SK-N-SH (cell line): ENCODE data around the gene TGFB1I1. TPM values are rescaled to one million over a fixed set of nuclear protein-coding genes. Genes with fewer than 3 reads are reported as not detected.

Experiments used
- CTCF ChIA-PET: fragments of 300-600, 350-600 bp; formaldehyde crosslinking; extraction: SDS; loops from one replicate; lab custom pipeline; 2021; lab: Yijun Ruan, JAX
- POLR2A ChIA-PET: fragments of 350-600 bp; sonication (Branson Sonifier 250); formaldehyde crosslinking; extraction: SDS; loops from one replicate; lab custom pipeline; 2020; ENCODE audit warnings: antibody characterized with exemption, inconsistent platforms; lab: Yijun Ruan, JAX
- DNase-seq: peaks from one replicate; pipeline ENCODE4 v3.0.0; 2012
- H2AFZ ChIP-seq: fragments of 200-600 bp; sonication (generic); 2 replicates; pipeline ENCODE4 v1.8.1; 2016; ENCODE audit warnings: antibody characterized with exemption, mild to moderate bottlenecking, low read depth
- H3F3A ChIP-seq: fragments of 200-600 bp; sonication (generic); replicated peaks from 2 replicates; pipeline ENCODE3; 2016; ENCODE audit warnings: antibody characterized with exemption, mild to moderate bottlenecking; ENCODE audit not compliant: insufficient read depth
- H3K27ac ChIP-seq, 2 experiments: fragments of 200-500 bp in 1 of 2; fragments of 200-600 bp in 1 of 2; sonication (Bioruptor generic) in 1 of 2; sonication (generic), shearing (Covaris generic) in 1 of 2; 2 replicates each; pipeline versions ENCODE4 v1.5.1 to v1.6.1; 2014 to 2016; ENCODE audit warnings: low read depth in 2 of 2, inconsistent platforms in 1 of 2, low read length in 1 of 2, mild to moderate bottlenecking in 1 of 2, mixed read lengths in 1 of 2
- H3K27me3 ChIP-seq: fragments of 200-600 bp; sonication (generic), shearing (Covaris generic); 2 replicates; pipeline ENCODE4 v1.6.1; 2016; ENCODE audit warnings: mixed run types; ENCODE audit not compliant: insufficient read depth
- H3K36me3 ChIP-seq, 2 experiments: fragments of 200-500 bp in 1 of 2; fragments of 200-600 bp in 1 of 2; sonication (Bioruptor generic) in 1 of 2; sonication (generic) in 1 of 2; replicated peaks in 1 of 2; 2 replicates each; pipeline versions ENCODE3 to v1.5.1; 2014 to 2016; ENCODE audit warnings: low read length in 1 of 2, mild to moderate bottlenecking in 1 of 2; ENCODE audit not compliant: insufficient read depth in 2 of 2, control insufficient read depth in 1 of 2
- H3K4me1 ChIP-seq, 2 experiments: fragments of 200-500 bp in 1 of 2; fragments of 200-600 bp in 1 of 2; sonication (Bioruptor generic) in 1 of 2; sonication (generic), shearing (Covaris generic) in 1 of 2; 2 replicates each; pipeline versions ENCODE4 v1.5.1 to v1.6.1; 2014 to 2016; ENCODE audit warnings: low read depth in 1 of 2, low read length in 1 of 2, mixed run types in 1 of 2; ENCODE audit not compliant: insufficient read depth in 2 of 2, control insufficient read depth in 1 of 2
- H3K4me2 ChIP-seq: fragments of 200-600 bp; sonication (generic), shearing (Covaris generic); 2 replicates; pipeline ENCODE4 v1.6.1; 2017; ENCODE audit warnings: mixed run types
- H3K4me3 ChIP-seq, 2 experiments: fragments of 200-500 bp in 1 of 2; fragments of 200-600 bp in 1 of 2; sonication (Bioruptor generic) in 1 of 2; sonication (generic), shearing (Covaris generic) in 1 of 2; 2 replicates each; pipeline versions ENCODE4 v1.5.1 to v1.8.1; 2014 to 2016; ENCODE audit warnings: low read depth in 2 of 2, inconsistent platforms in 1 of 2, low read length in 1 of 2, mild to moderate bottlenecking in 1 of 2, mixed read lengths in 1 of 2, moderate library complexity in 1 of 2
- H3K79me2 ChIP-seq: fragments of 200-600 bp; sonication (generic); 2 replicates; pipeline ENCODE4 v1.8.1; 2017; ENCODE audit warnings: mild to moderate bottlenecking; ENCODE audit not compliant: insufficient read depth
- H3K9ac ChIP-seq: fragments of 200-600 bp; sonication (generic); 2 replicates; pipeline ENCODE4 v1.6.1; 2017; ENCODE audit warnings: mixed run types
- H3K9me2 ChIP-seq: fragments of 200-600 bp; sonication (generic); 2 replicates; pipeline ENCODE4 v1.6.1; 2017; ENCODE audit warnings: mixed run types
- H3K9me3 ChIP-seq: fragments of 200-600 bp; sonication (generic); 2 replicates; pipeline ENCODE4 v1.6.1; 2017; ENCODE audit warnings: mixed run types, mild to moderate bottlenecking, moderate library complexity
- H4K20me1 ChIP-seq: fragments of 200-600 bp; sonication (generic); 2 replicates; pipeline ENCODE4 v1.6.1; 2017; ENCODE audit warnings: mild to moderate bottlenecking, mixed run types; ENCODE audit not compliant: insufficient read depth
- CHD2 ChIP-seq: fragments of 150-350 bp; IDR thresholded peaks from 2 replicates; pipeline ENCODE4 v1.6.1; 2018; ENCODE audit warnings: low read length; ENCODE audit not compliant: partially characterized antibody
- ELF1 ChIP-seq: IDR thresholded peaks from 2 replicates; pipeline ENCODE4 v1.4.0; 2012
- EP300 ChIP-seq, 2 experiments: IDR thresholded peaks; 2 replicates each; pipeline versions ENCODE4 v1.4.0 to v1.6.1; 2012; ENCODE audit warnings: borderline replicate concordance in 1 of 2, low read depth in 1 of 2, low read length in 1 of 2
- FOSL2 ChIP-seq: IDR thresholded peaks from 2 replicates; pipeline ENCODE4 v1.4.0; 2012; ENCODE audit warnings: low read depth, mild to moderate bottlenecking, moderate library complexity, borderline replicate concordance
- FOXJ3 ChIP-seq: sonication (generic); formaldehyde crosslinking; IDR thresholded peaks from 2 replicates; pipeline ENCODE4 v1.5.1; 2020; ENCODE audit warnings: mild to moderate bottlenecking, missing genetic modification reagents
- GABPA ChIP-seq: IDR thresholded peaks from 2 replicates; pipeline ENCODE4 v1.4.0; 2012; ENCODE audit warnings: low read depth, mild to moderate bottlenecking
- GATA2 ChIP-seq: sonication (generic); formaldehyde crosslinking; IDR thresholded peaks from 2 replicates; pipeline ENCODE4 v1.5.0; 2020; ENCODE audit warnings: mild to moderate bottlenecking, missing genetic modification reagents
- MEF2A ChIP-seq: IDR thresholded peaks from 2 replicates; pipeline ENCODE4 v1.4.0; 2012; ENCODE audit warnings: low read depth, borderline replicate concordance
- MXI1 ChIP-seq: IDR thresholded peaks from 2 replicates; pipeline ENCODE4 v1.6.1; 2012; ENCODE audit warnings: mild to moderate bottlenecking, low read depth, low read length, improper control_type of control experiment
- POLR2AphosphoS5 ChIP-seq: IDR thresholded peaks from 2 replicates; pipeline ENCODE4 v1.6.1; 2012; ENCODE audit warnings: low read depth, low read length
- RAD21 ChIP-seq: IDR thresholded peaks from 2 replicates; pipeline ENCODE4 v1.6.1; 2012; ENCODE audit warnings: mild to moderate bottlenecking, low read length
- RXRA ChIP-seq: IDR thresholded peaks from 2 replicates; pipeline ENCODE4 v1.4.0; 2012; ENCODE audit warnings: low read depth, mild to moderate bottlenecking, borderline replicate concordance
- SIN3A ChIP-seq: IDR thresholded peaks from 2 replicates; pipeline ENCODE4 v1.6.1; 2012; ENCODE audit warnings: low read depth, mild to moderate bottlenecking, low read length, moderate library complexity, borderline replicate concordance
- TCF12 ChIP-seq: IDR thresholded peaks from 2 replicates; pipeline ENCODE4 v1.4.0; 2012
- WGBS: methylation state at CpG from one replicate; pipeline ENCODE4 v1.1.6; 2017; ENCODE audit warnings: low lambda C conversion rate; 5-methylcytosine and 5-hydroxymethylcytosine counted together
- polyA plus RNA-seq, 3 experiments: library from polyadenylated mRNA; depleted of rRNA; stranded (reverse); fragments of >200 nt; gene quantifications; 2 replicates each; pipeline ENCODE4 v1.2.3, GENCODE V29; 2012
- TF ChIP-seq, protein P1 (sequence below): fragments of 150-350 bp; IDR thresholded peaks from 2 replicates; pipeline ENCODE4 v1.6.1; 2017; ENCODE audit warnings: antibody characterized with exemption, low read length, low read depth, borderline replicate concordance
- TF ChIP-seq, protein P2 (sequence below): fragments of 150-350 bp; IDR thresholded peaks from 2 replicates; pipeline ENCODE4 v1.6.1; 2016; ENCODE audit warnings: mild to moderate bottlenecking, low read depth, low read length
- TF ChIP-seq, protein P3 (sequence below): IDR thresholded peaks from 2 replicates; pipeline ENCODE4 v1.4.0; 2012; ENCODE audit warnings: low read depth, borderline replicate concordance

TGFB1I1 gene
- polyA plus RNA-seq, 1 of the 3 experiments (the other 2 are of a cell fraction) = 29.7 TPM

DNA sequence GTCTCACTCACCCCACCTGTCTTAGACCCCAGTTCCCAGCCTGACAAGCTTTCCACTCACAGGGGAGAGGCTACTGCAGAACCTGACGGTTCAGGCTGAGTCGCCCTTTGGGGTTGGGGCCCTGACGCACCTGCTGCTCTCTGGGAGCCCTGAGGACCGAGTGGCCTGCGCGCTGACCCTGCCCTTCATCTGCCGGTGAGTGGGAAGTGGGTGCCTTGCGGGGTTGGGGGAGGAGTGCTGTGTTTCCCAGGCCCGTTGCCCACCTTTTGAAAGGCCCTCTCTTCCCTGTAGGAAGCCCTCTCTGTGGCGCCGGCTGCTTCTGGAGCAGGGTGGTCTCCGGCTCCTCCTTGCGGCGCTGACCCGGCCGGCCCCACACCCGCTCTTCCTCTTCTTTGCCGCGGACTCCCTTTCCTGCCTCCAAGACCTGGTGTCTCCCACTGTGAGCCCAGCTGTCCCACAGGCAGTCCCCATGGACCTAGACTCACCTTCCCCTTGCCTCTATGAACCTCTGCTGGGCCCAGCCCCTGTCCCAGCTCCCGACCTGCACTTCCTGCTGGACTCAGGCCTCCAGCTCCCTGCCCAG is 6.1 kb upstream of the TGFB1I1 start:
- Histone ChIP-seq H3K4me2 (no peak overlapping the region), H4K20me1 (no peaks in the 10 kb centered on the region), H3F3A (peaks cover 6% of the 10 kb centered on the region), H3K36me3 (peaks cover 0 to 19% of the 10 kb centered on the region in 2 experiments), H3K4me3 (no peak overlapping the region), H3K4me1 (no peaks in the 10 kb centered on the region; a peak in 1 of 4 replicates), H3K9me3 (no peaks in the 10 kb centered on the region), H3K27ac (no peak overlapping the region), H3K79me2 (peaks cover 11% of the 10 kb centered on the region), H3K9me2 (no peaks in the 10 kb centered on the region), H2AFZ (no peak overlapping the region), H3K27me3 (no peaks in the 10 kb centered on the region), H3K9ac (no peak overlapping the region)
- no peak for DNase-seq
- POLR2A ChIA-PET = no interaction called here
- CTCF ChIA-PET = no interaction called here
- 92% methylated on average over 14 of the region's 20 CpGs for WGBS
- TF ChIP-seq GATA2 (CRISPR knock-in tag) (no peak), RAD21 (no peak), TCF12 (no peak), POLR2AphosphoS5 (no peak), ELF1 (no peak), FOXJ3 (no peak), RXRA (no peak), MXI1 (no peak), CHD2 (no peak), MEF2A (no peak), SIN3A (no peak), FOSL2 (no peak)
- TF ChIP-seq, protein P1, sequence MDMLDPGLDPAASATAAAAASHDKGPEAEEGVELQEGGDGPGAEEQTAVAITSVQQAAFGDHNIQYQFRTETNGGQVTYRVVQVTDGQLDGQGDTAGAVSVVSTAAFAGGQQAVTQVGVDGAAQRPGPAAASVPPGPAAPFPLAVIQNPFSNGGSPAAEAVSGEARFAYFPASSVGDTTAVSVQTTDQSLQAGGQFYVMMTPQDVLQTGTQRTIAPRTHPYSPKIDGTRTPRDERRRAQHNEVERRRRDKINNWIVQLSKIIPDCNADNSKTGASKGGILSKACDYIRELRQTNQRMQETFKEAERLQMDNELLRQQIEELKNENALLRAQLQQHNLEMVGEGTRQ = no peak

DNA sequence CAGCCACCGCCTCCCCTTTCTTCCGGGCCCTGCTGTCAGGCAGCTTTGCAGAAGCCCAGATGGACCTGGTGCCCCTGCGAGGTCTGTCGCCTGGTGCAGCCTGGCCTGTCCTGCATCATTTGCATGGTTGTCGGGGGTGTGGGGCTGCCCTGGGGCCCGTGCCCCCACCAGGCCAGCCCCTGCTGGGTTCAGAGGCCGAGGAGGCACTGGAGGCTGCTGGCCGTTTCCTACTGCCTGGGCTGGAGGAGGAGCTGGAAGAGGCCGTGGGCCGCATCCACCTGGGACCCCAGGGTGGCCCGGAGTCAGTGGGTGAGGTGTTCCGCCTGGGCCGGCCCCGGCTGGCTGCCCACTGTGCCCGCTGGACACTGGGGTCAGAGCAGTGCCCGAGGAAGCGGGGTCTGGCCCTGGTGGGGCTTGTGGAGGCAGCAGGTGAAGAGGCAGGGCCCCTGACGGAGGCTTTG is 5.5 kb upstream of the TGFB1I1 start:
- peaks cover 0 to 4% of the 10 kb centered on the region in 2 experiments; a peak in 1 of 4 replicates for H3K4me1 ChIP-seq
- TF ChIP-seq, protein P2, sequence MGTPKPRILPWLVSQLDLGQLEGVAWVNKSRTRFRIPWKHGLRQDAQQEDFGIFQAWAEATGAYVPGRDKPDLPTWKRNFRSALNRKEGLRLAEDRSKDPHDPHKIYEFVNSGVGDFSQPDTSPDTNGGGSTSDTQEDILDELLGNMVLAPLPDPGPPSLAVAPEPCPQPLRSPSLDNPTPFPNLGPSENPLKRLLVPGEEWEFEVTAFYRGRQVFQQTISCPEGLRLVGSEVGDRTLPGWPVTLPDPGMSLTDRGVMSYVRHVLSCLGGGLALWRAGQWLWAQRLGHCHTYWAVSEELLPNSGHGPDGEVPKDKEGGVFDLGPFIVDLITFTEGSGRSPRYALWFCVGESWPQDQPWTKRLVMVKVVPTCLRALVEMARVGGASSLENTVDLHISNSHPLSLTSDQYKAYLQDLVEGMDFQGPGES = no peak
- TF ChIP-seq POLR2AphosphoS5 = no peak
- no peak for TF ChIP-seq EP300 (IDR thresholded peaks at IDR 0.05; ENCODE audit: borderline replicate concordance in 1 of 2, low read depth in 1 of 2, low read length in 1 of 2)
- no peak for TF ChIP-seq GABPA
- TF ChIP-seq ELF1 = no peak
- TF ChIP-seq GATA2 (CRISPR knock-in tag) = no peak
- TF ChIP-seq, protein P3, sequence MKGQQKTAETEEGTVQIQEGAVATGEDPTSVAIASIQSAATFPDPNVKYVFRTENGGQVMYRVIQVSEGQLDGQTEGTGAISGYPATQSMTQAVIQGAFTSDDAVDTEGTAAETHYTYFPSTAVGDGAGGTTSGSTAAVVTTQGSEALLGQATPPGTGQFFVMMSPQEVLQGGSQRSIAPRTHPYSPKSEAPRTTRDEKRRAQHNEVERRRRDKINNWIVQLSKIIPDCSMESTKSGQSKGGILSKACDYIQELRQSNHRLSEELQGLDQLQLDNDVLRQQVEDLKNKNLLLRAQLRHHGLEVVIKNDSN = no peak
- H2AFZ ChIP-seq = no peak overlapping the region
- peaks cover 13% of the 10 kb centered on the region for H3K79me2 ChIP-seq
- H3K9ac ChIP-seq = no peak overlapping the region
- no peaks in the 10 kb centered on the region for H4K20me1 ChIP-seq
- no peaks in the 10 kb centered on the region for H3K9me3 ChIP-seq
- H3K36me3 ChIP-seq = peaks cover 0 to 19% of the 10 kb centered on the region in 2 experiments
- POLR2A ChIA-PET = no interaction called here
- no peak overlapping the region for H3K27ac ChIP-seq
- H3K9me2 ChIP-seq = no peaks in the 10 kb centered on the region
- H3K4me2 ChIP-seq = no peak overlapping the region
- WGBS = 96% methylated on average over 10 of the region's 18 CpGs
- peaks cover 11% of the 10 kb centered on the region for H3F3A ChIP-seq
- H3K4me3 ChIP-seq = no peak overlapping the region
- H3K27me3 ChIP-seq = no peaks in the 10 kb centered on the region
- CTCF ChIA-PET = no interaction called here
- no peak for DNase-seq
